Measurements from ENCODE around the gene ERBB4.

Gene ERBB4

GRCh38 chr2:212538305-212539071, at the start of gene ERBB4:
TSS of gene ERBB4 (minus strand) at chr2:212538802. CDS start at chr2:212538530, 272 bp downstream.
- DNase-seq = peak; percentile 68

- DNase-seq = no peak
These were observed 41.5 kb upstream of the ERBB4 start for GRCh38 chr2:212580117-212580516.

GRCh38 chr2:212556296-212556695, 17.7 kb upstream of the ERBB4 start:
- DNase-seq = no peak

GRCh38 chr2:212554233-212554632, 15.6 kb upstream of the ERBB4 start:
- DNase-seq = no peak

GRCh38 chr2:212549941-212550340, 11.3 kb upstream of the ERBB4 start:
- no peak for DNase-seq

- DNase-seq = no peak
These were observed 10.9 kb upstream of the ERBB4 start for GRCh38 chr2:212549463-212549862.

- DNase-seq = peak; percentile 84
These were observed 9.8 kb upstream of the ERBB4 start for GRCh38 chr2:212548455-212548819.

GRCh38 chr2:212547716-212548454, 9.3 kb upstream of the ERBB4 start:
- peak; percentile 52 for DNase-seq

- no peak for DNase-seq
These were observed 8.1 kb upstream of the ERBB4 start for GRCh38 chr2:212546669-212547068.

GRCh38 chr2:212540341-212540740, 1.7 kb upstream of the ERBB4 start:
- DNase-seq = no peak

GRCh38 chr2:212539072-212539880, 674 bp upstream of the ERBB4 start:
- peak; percentile 77 for DNase-seq

GRCh38 chr2:212537726-212538304, 787 bp downstream of the ERBB4 start:
- DNase-seq = peak; percentile 69

- DNase-seq = peak; percentile 76
These were observed 1.5 kb downstream of the ERBB4 start for GRCh38 chr2:212536817-212537725.

GRCh38 chr2:212535996-212536816, 2.4 kb downstream of the ERBB4 start:
- peak; percentile 63 for DNase-seq

GRCh38 chr2:212534336-212534735, 4.3 kb downstream of the ERBB4 start:
- no peak for DNase-seq

GRCh38 chr2:212532585-212532984, 6.0 kb downstream of the ERBB4 start:
- DNase-seq = no peak

GRCh38 chr2:212532087-212532486, 6.5 kb downstream of the ERBB4 start:
- no peak for DNase-seq

- no peak for DNase-seq
These were observed 7.1 kb downstream of the ERBB4 start for GRCh38 chr2:212531499-212531898.

- DNase-seq = no peak
These were observed 7.6 kb downstream of the ERBB4 start for GRCh38 chr2:212530991-212531390.

- no peak for DNase-seq
These were observed 8.2 kb downstream of the ERBB4 start for GRCh38 chr2:212530373-212530772.
